ENCODE results near the gene SGMS1. TPM values are rescaled to one million over a fixed set of nuclear protein-coding genes. Genes with fewer than 3 reads are reported as not detected.

Gene SGMS1
- total RNA-seq, 3 donors from 2014 or later (not counting 1 experiment from before 2014, with no cell fraction given): 24.5 to 32.7 (median 30.4) TPM

GRCh38 chr10:50576245-50576815, 47.4 kb downstream of the SGMS1 start:
- Mint-ChIP-seq H3K9me3 (no peaks in the 10 kb centered on the region), H3K27ac (peak overlapping the region in 1 of 2 donors; percentile 16), H3K27me3 (ENCODE audit: low read depth in 2 of 2) (no peaks in the 10 kb centered on the region), H3K4me3 (no peak overlapping the region), H3K36me3 (no peaks in the 10 kb centered on the region), H3K4me1 (peaks cover 55 to 61% of the 10 kb centered on the region in 2 donors)
- TF ChIP-seq, protein P1, sequence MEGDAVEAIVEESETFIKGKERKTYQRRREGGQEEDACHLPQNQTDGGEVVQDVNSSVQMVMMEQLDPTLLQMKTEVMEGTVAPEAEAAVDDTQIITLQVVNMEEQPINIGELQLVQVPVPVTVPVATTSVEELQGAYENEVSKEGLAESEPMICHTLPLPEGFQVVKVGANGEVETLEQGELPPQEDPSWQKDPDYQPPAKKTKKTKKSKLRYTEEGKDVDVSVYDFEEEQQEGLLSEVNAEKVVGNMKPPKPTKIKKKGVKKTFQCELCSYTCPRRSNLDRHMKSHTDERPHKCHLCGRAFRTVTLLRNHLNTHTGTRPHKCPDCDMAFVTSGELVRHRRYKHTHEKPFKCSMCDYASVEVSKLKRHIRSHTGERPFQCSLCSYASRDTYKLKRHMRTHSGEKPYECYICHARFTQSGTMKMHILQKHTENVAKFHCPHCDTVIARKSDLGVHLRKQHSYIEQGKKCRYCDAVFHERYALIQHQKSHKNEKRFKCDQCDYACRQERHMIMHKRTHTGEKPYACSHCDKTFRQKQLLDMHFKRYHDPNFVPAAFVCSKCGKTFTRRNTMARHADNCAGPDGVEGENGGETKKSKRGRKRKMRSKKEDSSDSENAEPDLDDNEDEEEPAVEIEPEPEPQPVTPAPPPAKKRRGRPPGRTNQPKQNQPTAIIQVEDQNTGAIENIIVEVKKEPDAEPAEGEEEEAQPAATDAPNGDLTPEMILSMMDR (IDR thresholded peaks at IDR 0.05): no peak
- WGBS (ENCODE audit: insufficient coverage): 84% methylated on average over 4 of the region's 4 CpGs
- ATAC-seq: no peak
- H3K9me3 ChIP-seq (ENCODE audit: control insufficient read depth, insufficient read depth, low read length): no peaks in the 10 kb centered on the region
- H3K4me3 ChIP-seq (ENCODE audit: low read length): no peak overlapping the region
- peaks cover 3% of the 10 kb centered on the region for H3K4me1 ChIP-seq (ENCODE audit: control insufficient read depth, insufficient read depth, low read length)
- no peak for DNase-seq
- no peaks in the 10 kb centered on the region for H3K36me3 ChIP-seq (ENCODE audit: control insufficient read depth, insufficient read depth, low read length)
- intact Hi-C loops (cut with micrococcal nuclease): no loop called here
- no peak overlapping the region for H3K27ac ChIP-seq (ENCODE audit: low read length)
- no peaks in the 10 kb centered on the region for H3K27me3 ChIP-seq (ENCODE audit: control insufficient read depth, insufficient read depth, low read length)

GRCh38 chr10:50575477-50576244, 48.1 kb downstream of the SGMS1 start:
- H3K27me3 Mint-ChIP-seq (ENCODE audit: low read depth in 2 of 2): no peaks in the 10 kb centered on the region
- Histone ChIP-seq H3K36me3 (ENCODE audit: control insufficient read depth, insufficient read depth, low read length) (no peaks in the 10 kb centered on the region), H3K27ac (ENCODE audit: low read length) (no peak overlapping the region), H3K27me3 (ENCODE audit: control insufficient read depth, insufficient read depth, low read length) (no peaks in the 10 kb centered on the region), H3K4me1 (ENCODE audit: control insufficient read depth, insufficient read depth, low read length) (peaks cover 3% of the 10 kb centered on the region), H3K9me3 (ENCODE audit: control insufficient read depth, insufficient read depth, low read length) (no peaks in the 10 kb centered on the region), H3K4me3 (ENCODE audit: low read length) (no peak overlapping the region)
- H3K27ac Mint-ChIP-seq: peak overlapping the region in 1 of 2 donors; percentile 16
- intact Hi-C loops (cut with micrococcal nuclease): no loop called here
- no peak overlapping the region for H3K4me3 Mint-ChIP-seq
- no peak for ATAC-seq
- DNase-seq: no peak
- H3K9me3 Mint-ChIP-seq: no peaks in the 10 kb centered on the region
- WGBS (ENCODE audit: insufficient coverage): 100% methylated on average over 2 of the region's 5 CpGs
- peaks cover 50 to 54% of the 10 kb centered on the region in 2 donors for H3K4me1 Mint-ChIP-seq
- H3K36me3 Mint-ChIP-seq: no peaks in the 10 kb centered on the region
- TF ChIP-seq, protein P1 (IDR thresholded peaks at IDR 0.05): no peak

DNA sequence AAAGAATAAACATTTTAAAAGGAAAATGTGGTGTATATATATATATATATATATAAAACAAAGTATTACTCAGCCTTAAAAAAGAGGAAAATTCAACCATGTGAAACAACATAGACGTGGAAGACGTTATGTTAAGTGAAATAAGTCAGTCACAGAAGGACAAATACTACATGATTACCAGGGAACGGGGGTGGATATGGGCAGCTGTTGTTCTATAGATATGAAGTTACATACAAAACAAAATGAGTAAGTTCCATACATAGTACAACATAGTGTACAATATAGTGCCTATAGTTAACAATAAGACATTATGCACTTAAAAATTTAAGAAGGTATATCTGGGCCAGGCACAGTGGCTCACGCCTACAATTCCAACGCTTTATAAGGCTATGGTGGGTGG, 48.8 kb downstream of the SGMS1 start:
- no peaks in the 10 kb centered on the region for H3K9me3 ChIP-seq (ENCODE audit: control insufficient read depth, insufficient read depth, low read length)
- Mint-ChIP-seq H3K4me3 (no peak overlapping the region), H3K9me3 (no peaks in the 10 kb centered on the region), H3K27ac (no peak overlapping the region), H3K27me3 (ENCODE audit: low read depth in 2 of 2) (no peaks in the 10 kb centered on the region), H3K4me1 (peaks cover 45 to 50% of the 10 kb centered on the region in 2 donors), H3K36me3 (no peaks in the 10 kb centered on the region)
- H3K27me3 ChIP-seq (ENCODE audit: control insufficient read depth, insufficient read depth, low read length): no peaks in the 10 kb centered on the region
- intact Hi-C loops (cut with micrococcal nuclease): no loop called here
- DNase-seq: no peak
- H3K4me3 ChIP-seq (ENCODE audit: low read length): no peak overlapping the region
- WGBS (ENCODE audit: insufficient coverage): 100% methylated on average over 3 of the region's 5 CpGs
- TF ChIP-seq, protein P1 (IDR thresholded peaks at IDR 0.05): no peak
- H3K36me3 ChIP-seq (ENCODE audit: control insufficient read depth, insufficient read depth, low read length): no peaks in the 10 kb centered on the region
- ATAC-seq: no peak
- H3K4me1 ChIP-seq (ENCODE audit: control insufficient read depth, insufficient read depth, low read length): peaks cover 3% of the 10 kb centered on the region
- no peak overlapping the region for H3K27ac ChIP-seq (ENCODE audit: low read length)
